ENCODE results near the gene TMEM208.

The TMEM208 gene

GRCh38 chr16:67277999-67278772 is 51.3 kb downstream of the TMEM208 start:
- no peaks in the 10 kb centered on the region; the same call in 1 of the 2 replicates for H3K36me3 ChIP-seq
- no peaks in the 10 kb centered on the region for H3K4me1 ChIP-seq
- no peaks in the 10 kb centered on the region for H3K27me3 ChIP-seq
- peak overlapping the region; percentile 59 for H3K4me3 ChIP-seq (ENCODE audit: low read depth, low read length)
- TF ChIP-seq CTCF (IDR thresholded peaks at IDR 0.05; ENCODE audit: low read depth, low read length) = no peak
- H3K9me3 ChIP-seq = no peaks in the 10 kb centered on the region
- no peak for DNase-seq

Data from BE2C (cell line).